ENCODE results near the gene OLFML3.

DNA sequence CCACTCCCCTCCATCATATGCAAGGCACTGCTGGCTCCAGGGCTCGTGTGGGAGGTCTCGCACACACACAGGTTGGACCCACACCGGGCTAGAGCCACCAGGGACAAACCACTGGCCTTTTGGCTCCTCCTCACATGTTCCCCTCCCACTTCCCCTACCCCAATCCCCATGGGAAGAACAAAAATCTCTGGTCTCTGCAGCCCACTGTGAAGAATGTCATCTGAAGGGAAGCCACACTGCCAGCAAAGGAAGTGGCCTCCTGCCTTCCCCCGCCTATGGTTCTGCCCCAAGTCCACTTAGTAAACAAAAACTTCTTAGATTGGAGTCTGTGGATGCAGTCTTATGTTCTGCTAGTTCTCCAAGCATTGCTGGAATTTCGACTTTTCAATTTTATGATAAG lies 24.2 kb downstream of the OLFML3 start:
- TF ChIP-seq POLR2AphosphoS5 (IDR thresholded peaks at IDR 0.05; ENCODE audit: low read depth, low read length): no peak
- TF ChIP-seq POLR2A (IDR thresholded peaks at IDR 0.05; ENCODE audit: low read depth, low read length): no peak
- no peak for TF ChIP-seq TAF1 (IDR thresholded peaks at IDR 0.05; ENCODE audit: borderline replicate concordance, low read depth, low read length)

Data from GM12892 (cell line).